C4-2B (cell line): Measurements from ENCODE around the gene SNCAIP.

Experiments used
- ZFX ChIP-seq: fragments of 450-650 bp; IDR thresholded peaks from 2 replicates; pipeline ENCODE4 v1.6.1; 2017
- TF ChIP-seq, protein P1 (sequence below): fragments of 450-650 bp; conservative IDR thresholded peaks from 2 replicates; pipeline ENCODE4 v1.5.1; 2017; ENCODE audit warnings: mild to moderate bottlenecking

DNA sequence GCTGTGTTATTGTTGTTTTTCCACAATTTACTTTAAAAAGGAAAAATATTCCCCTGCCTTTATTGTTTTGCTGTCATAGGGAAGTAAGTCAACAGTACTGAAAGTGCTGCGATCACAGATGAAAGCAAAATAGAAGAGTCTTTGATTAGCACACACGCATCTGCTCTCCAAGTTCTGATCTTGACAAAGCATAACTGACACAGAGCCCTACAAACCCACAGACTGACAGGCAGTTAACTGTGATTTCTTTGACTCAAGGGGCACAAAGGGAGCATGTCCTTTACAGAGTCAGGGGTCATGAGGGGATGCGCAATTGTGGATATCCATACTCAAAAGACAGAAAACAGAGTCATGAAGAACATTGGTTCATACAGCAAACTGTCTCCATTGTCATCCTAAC is 123.7 kb downstream of the SNCAIP start:
- TF ChIP-seq, protein P1, sequence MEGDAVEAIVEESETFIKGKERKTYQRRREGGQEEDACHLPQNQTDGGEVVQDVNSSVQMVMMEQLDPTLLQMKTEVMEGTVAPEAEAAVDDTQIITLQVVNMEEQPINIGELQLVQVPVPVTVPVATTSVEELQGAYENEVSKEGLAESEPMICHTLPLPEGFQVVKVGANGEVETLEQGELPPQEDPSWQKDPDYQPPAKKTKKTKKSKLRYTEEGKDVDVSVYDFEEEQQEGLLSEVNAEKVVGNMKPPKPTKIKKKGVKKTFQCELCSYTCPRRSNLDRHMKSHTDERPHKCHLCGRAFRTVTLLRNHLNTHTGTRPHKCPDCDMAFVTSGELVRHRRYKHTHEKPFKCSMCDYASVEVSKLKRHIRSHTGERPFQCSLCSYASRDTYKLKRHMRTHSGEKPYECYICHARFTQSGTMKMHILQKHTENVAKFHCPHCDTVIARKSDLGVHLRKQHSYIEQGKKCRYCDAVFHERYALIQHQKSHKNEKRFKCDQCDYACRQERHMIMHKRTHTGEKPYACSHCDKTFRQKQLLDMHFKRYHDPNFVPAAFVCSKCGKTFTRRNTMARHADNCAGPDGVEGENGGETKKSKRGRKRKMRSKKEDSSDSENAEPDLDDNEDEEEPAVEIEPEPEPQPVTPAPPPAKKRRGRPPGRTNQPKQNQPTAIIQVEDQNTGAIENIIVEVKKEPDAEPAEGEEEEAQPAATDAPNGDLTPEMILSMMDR = no peak
- no peak for TF ChIP-seq ZFX
